ENCODE data around the gene DNAJB11. TPM values are rescaled to one million over a fixed set of nuclear protein-coding genes. Genes with fewer than 3 reads are reported as not detected.
A peak's percentile ranks its signal among the peaks of the same experiment; 100 is the strongest.
"Not testable (repeated sequence)": the region's sequence is repeated elsewhere in the genome, so short reads cannot be mapped to it uniquely, and the experiment has no call there.

The DNAJB11 gene
- total and polyA plus RNA-seq, 4 donors: 45.7 to 71.6 (median 62.2) TPM

- H3K4me3 ChIP-seq (ENCODE audit: low read depth, low read length): no peak overlapping the region
- no peak overlapping the region for H3K27ac ChIP-seq (ENCODE audit: low read depth, low read length)
- DNase-seq (ENCODE audit: low read depth in 4 of 6, low spot score in 6 of 6): no peak
- H3K27me3 ChIP-seq (ENCODE audit: control insufficient read depth, insufficient read depth, low read length): no peaks in the 10 kb centered on the region
- no CpG with 5 or more reads among the region's 3 CpGs for WGBS (ENCODE audit: insufficient coverage)
- no peaks in the 10 kb centered on the region for H3K4me1 ChIP-seq (ENCODE audit: control insufficient read depth, insufficient read depth, low read length)
- H3K36me3 ChIP-seq (ENCODE audit: control insufficient read depth, insufficient read depth, low read length): peaks cover 29% of the 10 kb centered on the region
- no peaks in the 10 kb centered on the region for H3K9me3 ChIP-seq (ENCODE audit: control insufficient read depth, insufficient read depth, low read length)
These were observed 21.0 kb upstream of the DNAJB11 start for GRCh38 chr3:186549497-186549896.

- Histone ChIP-seq H3K36me3 (ENCODE audit: control insufficient read depth, insufficient read depth, low read length) (peaks cover 34% of the 10 kb centered on the region), H3K4me1 (ENCODE audit: control insufficient read depth, insufficient read depth, low read length) (no peaks in the 10 kb centered on the region), H3K9me3 (ENCODE audit: control insufficient read depth, insufficient read depth, low read length) (no peaks in the 10 kb centered on the region), H3K27me3 (ENCODE audit: control insufficient read depth, insufficient read depth, low read length) (no peaks in the 10 kb centered on the region), H3K27ac (ENCODE audit: low read depth, low read length) (no peak overlapping the region), H3K4me3 (ENCODE audit: low read depth, low read length) (no peak overlapping the region)
- 100% methylated on average over 2 of the region's 6 CpGs for WGBS (ENCODE audit: insufficient coverage)
- peak in 1 of 6 donors; percentile 11 for DNase-seq (ENCODE audit: low read depth in 4 of 6, low spot score in 6 of 6)
These were observed 19.1 kb upstream of the DNAJB11 start for GRCh38 chr3:186551387-186551786.

GRCh38 chr3:186552408-186553031, 18.0 kb upstream of the DNAJB11 start:
- Histone ChIP-seq H3K4me1 (ENCODE audit: control insufficient read depth, insufficient read depth, low read length) (no peaks in the 10 kb centered on the region), H3K9me3 (ENCODE audit: control insufficient read depth, insufficient read depth, low read length) (no peaks in the 10 kb centered on the region), H3K4me3 (ENCODE audit: low read depth, low read length) (no peak overlapping the region), H3K27ac (ENCODE audit: low read depth, low read length) (no peak overlapping the region), H3K27me3 (ENCODE audit: control insufficient read depth, insufficient read depth, low read length) (no peaks in the 10 kb centered on the region), H3K36me3 (ENCODE audit: control insufficient read depth, insufficient read depth, low read length) (peaks cover 29% of the 10 kb centered on the region)
- no peak for DNase-seq (ENCODE audit: low read depth in 4 of 6, low spot score in 6 of 6)
- 74% methylated on average over 3 of the region's 5 CpGs for WGBS (ENCODE audit: insufficient coverage)

GRCh38 chr3:186564586-186564985, 5.9 kb upstream of the DNAJB11 start:
- Histone ChIP-seq H3K4me1 (ENCODE audit: control insufficient read depth, insufficient read depth, low read length) (peaks cover 13% of the 10 kb centered on the region), H3K4me3 (ENCODE audit: low read depth, low read length) (no peak overlapping the region), H3K9me3 (ENCODE audit: control insufficient read depth, insufficient read depth, low read length) (no peaks in the 10 kb centered on the region), H3K27ac (ENCODE audit: low read depth, low read length) (no peak overlapping the region), H3K36me3 (ENCODE audit: control insufficient read depth, insufficient read depth, low read length) (peaks cover 5% of the 10 kb centered on the region), H3K27me3 (ENCODE audit: control insufficient read depth, insufficient read depth, low read length) (no peaks in the 10 kb centered on the region)
- peak in 1 of 6 donors; percentile 52 for DNase-seq (ENCODE audit: low read depth in 4 of 6, low spot score in 6 of 6)

DNA sequence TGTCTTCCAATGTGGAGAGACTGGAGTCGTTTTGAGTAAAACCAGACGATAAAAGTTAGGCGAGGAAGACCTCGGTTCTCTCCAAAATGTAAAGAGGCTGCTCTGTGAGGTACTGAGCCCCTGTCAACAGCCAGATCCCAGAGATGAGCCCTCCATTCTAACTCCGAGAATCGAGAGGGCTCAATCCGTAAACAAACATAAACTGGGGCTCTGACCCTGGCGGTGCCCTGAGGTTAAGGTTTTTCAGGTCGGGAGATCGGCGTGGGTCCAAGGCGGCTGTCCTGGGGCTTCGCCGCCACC, 3.8 kb upstream of the DNAJB11 start:
- H3K4me3 ChIP-seq (ENCODE audit: low read depth, low read length): peak overlapping the region; percentile 99

GRCh38 chr3:186567072-186567921, 3.2 kb upstream of the DNAJB11 start, which contains the start of gene TBCCD1:
TSS of gene TBCCD1 (minus strand) at chr3:186567339. CDS start at chr3:186564329, 3,010 bp downstream.
- Histone ChIP-seq H3K9me3 (ENCODE audit: control insufficient read depth, insufficient read depth, low read length) (no peaks in the 10 kb centered on the region), H3K4me3 (ENCODE audit: low read depth, low read length) (peak within 1 kb of the TSS; percentile 99), H3K27ac (ENCODE audit: low read depth, low read length) (peak within 1 kb of the TSS; percentile 83), H3K36me3 (ENCODE audit: control insufficient read depth, insufficient read depth, low read length) (no peaks in the 10 kb centered on the region), H3K27me3 (ENCODE audit: control insufficient read depth, insufficient read depth, low read length) (no peaks in the 10 kb centered on the region), H3K4me1 (ENCODE audit: control insufficient read depth, insufficient read depth, low read length) (peaks cover 20% of the 10 kb centered on the region)
- WGBS (ENCODE audit: insufficient coverage): under 1% methylated on average over 66 of the region's 66 CpGs
- DNase-seq (ENCODE audit: low read depth in 4 of 6, low spot score in 6 of 6): peak; percentile 84 to 97 (median 88)

More for the DNA sequence above, 3.8 kb upstream of the DNAJB11 start:
- no peaks in the 10 kb centered on the region for H3K9me3 ChIP-seq (ENCODE audit: control insufficient read depth, insufficient read depth, low read length)
- H3K36me3 ChIP-seq (ENCODE audit: control insufficient read depth, insufficient read depth, low read length): peaks cover under 1% of the 10 kb centered on the region
- no peaks in the 10 kb centered on the region for H3K27me3 ChIP-seq (ENCODE audit: control insufficient read depth, insufficient read depth, low read length)
- peak overlapping the region; percentile 81 for H3K27ac ChIP-seq (ENCODE audit: low read depth, low read length)
- DNase-seq (ENCODE audit: low read depth in 4 of 6, low spot score in 6 of 6): peak in 1 of 6 donors; percentile 11
- H3K4me1 ChIP-seq (ENCODE audit: control insufficient read depth, insufficient read depth, low read length): peaks cover 20% of the 10 kb centered on the region
- WGBS (ENCODE audit: insufficient coverage): 0% methylated on average over 14 of the region's 14 CpGs

GRCh38 chr3:186569361-186569760, 1.2 kb upstream of the DNAJB11 start:
- H3K36me3 ChIP-seq (ENCODE audit: control insufficient read depth, insufficient read depth, low read length): not testable (repeated sequence)

GRCh38 chr3:186569779-186570095, 783 bp upstream of the DNAJB11 start:
- Histone ChIP-seq H3K36me3 (ENCODE audit: control insufficient read depth, insufficient read depth, low read length) (peaks cover 5% of the 10 kb centered on the region), H3K27me3 (ENCODE audit: control insufficient read depth, insufficient read depth, low read length) (no peaks in the 10 kb centered on the region), H3K4me1 (ENCODE audit: control insufficient read depth, insufficient read depth, low read length) (peaks cover 20% of the 10 kb centered on the region), H3K27ac (ENCODE audit: low read depth, low read length) (peak overlapping the region; percentile 87), H3K4me3 (ENCODE audit: low read depth, low read length) (peak overlapping the region; percentile 73), H3K9me3 (ENCODE audit: control insufficient read depth, insufficient read depth, low read length) (no peaks in the 10 kb centered on the region)
- WGBS (ENCODE audit: insufficient coverage): 8% methylated on average over 7 of the region's 7 CpGs
- DNase-seq (ENCODE audit: low read depth in 4 of 6, low spot score in 6 of 6): no peak

More at GRCh38 chr3:186569361-186569760, 1.2 kb upstream of the DNAJB11 start:
- H3K4me1 ChIP-seq (ENCODE audit: control insufficient read depth, insufficient read depth, low read length): peaks cover 20% of the 10 kb centered on the region
- DNase-seq (ENCODE audit: low read depth in 4 of 6, low spot score in 6 of 6); H3K27ac ChIP-seq (ENCODE audit: low read depth, low read length); H3K4me3 ChIP-seq (ENCODE audit: low read depth, low read length); H3K27me3 ChIP-seq (ENCODE audit: control insufficient read depth, insufficient read depth, low read length); H3K9me3 ChIP-seq (ENCODE audit: control insufficient read depth, insufficient read depth, low read length): not testable (repeated sequence)
- 94% methylated on average over 6 of the region's 11 CpGs for whole genome bisulfite sequencing (ENCODE audit: insufficient coverage)

DNA sequence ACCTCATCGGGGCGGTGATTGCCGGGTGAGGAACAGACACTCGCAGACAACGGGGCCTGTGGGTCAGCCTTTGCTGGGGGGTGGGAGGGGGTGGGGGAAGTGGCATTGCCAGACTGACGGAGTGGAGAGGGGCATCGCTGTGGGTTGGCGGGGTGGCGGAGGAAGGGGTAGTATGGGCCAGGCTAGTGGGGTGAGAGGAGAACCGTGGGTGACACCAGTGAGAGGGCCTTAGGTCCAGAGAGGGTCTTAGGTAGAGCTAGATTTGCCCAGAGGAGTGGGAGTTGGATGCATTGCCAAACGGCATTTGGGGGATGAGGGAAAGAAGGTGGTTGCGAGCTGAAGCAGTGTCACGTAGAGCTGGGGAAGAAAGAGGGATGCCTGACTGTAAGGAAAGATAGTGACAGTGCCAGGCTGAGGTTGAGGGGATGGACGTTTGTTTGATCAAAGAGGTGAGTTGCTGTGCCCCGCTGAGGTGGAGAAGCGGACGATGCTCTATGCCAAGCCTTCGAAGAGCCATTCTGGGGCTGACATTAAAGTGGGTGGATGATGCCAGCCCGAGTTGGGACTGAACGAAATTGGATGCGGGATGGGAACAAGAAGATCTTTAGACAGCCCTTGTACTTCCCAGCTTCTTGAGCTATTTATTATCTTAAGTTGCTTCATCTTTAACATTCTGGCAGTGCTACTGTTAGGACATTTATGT, 572 bp downstream of the DNAJB11 start:
- peaks cover 8% of the 10 kb centered on the region for H3K36me3 ChIP-seq (ENCODE audit: control insufficient read depth, insufficient read depth, low read length)
- WGBS (ENCODE audit: insufficient coverage): 9% methylated on average over 21 of the region's 21 CpGs
- no peak for DNase-seq (ENCODE audit: low read depth in 4 of 6, low spot score in 6 of 6)
- H3K27me3 ChIP-seq (ENCODE audit: control insufficient read depth, insufficient read depth, low read length): no peaks in the 10 kb centered on the region
- H3K4me1 ChIP-seq (ENCODE audit: control insufficient read depth, insufficient read depth, low read length): peaks cover 17% of the 10 kb centered on the region
- no peaks in the 10 kb centered on the region for H3K9me3 ChIP-seq (ENCODE audit: control insufficient read depth, insufficient read depth, low read length)
- peak overlapping the region; percentile 67 for H3K27ac ChIP-seq (ENCODE audit: low read depth, low read length)
- peak overlapping the region; percentile 73 for H3K4me3 ChIP-seq (ENCODE audit: low read depth, low read length)
